H9 (cell line): Measurements from ENCODE around the gene HNF4A. TPM values are rescaled to one million over a fixed set of nuclear protein-coding genes. Genes with fewer than 3 reads are reported as not detected.

Experiments used
- DNase-seq: peaks from one replicate; pipeline ENCODE4 v3.0.0-alpha.2; 2017
- H2AFZ ChIP-seq: one replicate; pipeline ENCODE4 v1.6.1; 2013; ENCODE audit warnings: mild to moderate bottlenecking, low read length, control low read depth, moderate library complexity
- H2AK5ac ChIP-seq: 2 replicates; pipeline ENCODE4 v1.6.1; 2013; ENCODE audit warnings: low read length, control low read depth, mixed read lengths; ENCODE audit not compliant: insufficient read length
- H2BK120ac ChIP-seq: one replicate; pipeline ENCODE4 v1.6.1; 2013; ENCODE audit warnings: low read depth, mild to moderate bottlenecking, low read length, control low read depth, inconsistent platforms; ENCODE audit not compliant: poor library complexity, severe bottlenecking
- H2BK12ac ChIP-seq: 2 replicates; pipeline ENCODE4 v1.6.1; 2013; ENCODE audit warnings: low read length, control low read depth, mixed read lengths, low read depth; ENCODE audit not compliant: insufficient read length
- H2BK15ac ChIP-seq: 2 replicates; pipeline ENCODE4 v1.6.1; 2013; ENCODE audit warnings: low read depth, low read length, control low read depth
- H2BK20ac ChIP-seq: one replicate; pipeline ENCODE4 v1.6.1; 2013; ENCODE audit warnings: low read depth, mild to moderate bottlenecking, low read length, control low read depth, inconsistent platforms; ENCODE audit not compliant: poor library complexity, severe bottlenecking
- H2BK5ac ChIP-seq: 2 replicates; pipeline ENCODE4 v1.6.1; 2013; ENCODE audit warnings: low read length, control low read depth, mixed read lengths; ENCODE audit not compliant: insufficient read length
- H3K14ac ChIP-seq: 2 replicates; pipeline ENCODE4 v1.6.1; 2013; ENCODE audit warnings: low read length, control low read depth; ENCODE audit not compliant: insufficient read depth
- H3K18ac ChIP-seq: 2 replicates; pipeline ENCODE4 v1.6.1; 2013; ENCODE audit warnings: low read depth, mild to moderate bottlenecking, mixed read lengths, low read length, control low read depth; ENCODE audit not compliant: insufficient read length
- H3K23ac ChIP-seq: 2 replicates; pipeline ENCODE4 v1.6.1; 2013; ENCODE audit warnings: low read length, control low read depth, mixed read lengths, low read depth; ENCODE audit not compliant: insufficient read length
- H3K23me2 ChIP-seq: 2 replicates; pipeline ENCODE4 v1.6.1; 2013; ENCODE audit warnings: low read depth, mild to moderate bottlenecking, mixed read lengths, low read length, control low read depth; ENCODE audit not compliant: insufficient read length, poor library complexity, severe bottlenecking
- H3K27ac ChIP-seq: 2 replicates; pipeline ENCODE4 v1.5.1; 2013; ENCODE audit warnings: low read length, control low read depth, mixed read lengths, low read depth; ENCODE audit not compliant: insufficient read length
- H3K27me3 ChIP-seq: 2 replicates; pipeline ENCODE4 v1.6.1; 2013; ENCODE audit warnings: low read length, control low read depth, inconsistent platforms; ENCODE audit not compliant: insufficient read depth
- H3K4ac ChIP-seq: 2 replicates; pipeline ENCODE4 v1.6.1; 2013; ENCODE audit warnings: low read depth, mild to moderate bottlenecking, control low read depth, inconsistent platforms, low read length, moderate library complexity
- H3K4me1 ChIP-seq: 2 replicates; pipeline ENCODE4 v1.6.1; 2013; ENCODE audit warnings: low read length, control low read depth, inconsistent platforms; ENCODE audit not compliant: insufficient read depth
- H3K4me2 ChIP-seq: 2 replicates; pipeline ENCODE4 v1.6.1; 2013; ENCODE audit warnings: low read length, control low read depth, mixed read lengths; ENCODE audit not compliant: insufficient read length, insufficient read depth
- H3K56ac ChIP-seq: 2 replicates; pipeline ENCODE4 v1.6.1; 2013; ENCODE audit warnings: low read depth, mild to moderate bottlenecking, mixed read lengths, low read length, control low read depth; ENCODE audit not compliant: insufficient read length
- H3K79me1 ChIP-seq: 2 replicates; pipeline ENCODE4 v1.6.1; 2013; ENCODE audit warnings: low read depth, mild to moderate bottlenecking, moderate library complexity, low read length, control low read depth, inconsistent platforms; ENCODE audit not compliant: insufficient read depth, poor library complexity, severe bottlenecking
- H3K79me2 ChIP-seq: 2 replicates; pipeline ENCODE4 v1.6.1; 2013; ENCODE audit warnings: low read length, control low read depth, inconsistent platforms; ENCODE audit not compliant: insufficient read depth
- H3K9ac ChIP-seq: 2 replicates; pipeline ENCODE4 v1.6.1; 2013; ENCODE audit warnings: low read length, control low read depth, mixed read lengths; ENCODE audit not compliant: insufficient read length; ENCODE audit errors: extremely low read depth
- H3K9me3 ChIP-seq: one replicate; pipeline ENCODE4 v1.6.1; 2013; ENCODE audit warnings: low read depth, low read length, inconsistent platforms; ENCODE audit not compliant: control insufficient read depth
- H3T11ph ChIP-seq: one replicate; pipeline ENCODE4 v1.6.1; 2013; ENCODE audit warnings: mild to moderate bottlenecking, low read length, control low read depth, inconsistent platforms
- H4K20me1 ChIP-seq: one replicate; pipeline ENCODE4 v1.6.1; 2013; ENCODE audit not compliant: control insufficient read depth, insufficient read length, insufficient read depth
- H4K5ac ChIP-seq: 2 replicates; pipeline ENCODE4 v1.6.1; 2013; ENCODE audit warnings: low read depth, mild to moderate bottlenecking, mixed read lengths, low read length, control low read depth; ENCODE audit not compliant: insufficient read length
- H4K8ac ChIP-seq: replicated peaks from 2 replicates; pipeline ENCODE4 v1.6.1; 2013; ENCODE audit warnings: low read length, control low read depth, mixed read lengths, low read depth; ENCODE audit not compliant: insufficient read length
- H4K91ac ChIP-seq: 2 replicates; pipeline ENCODE4 v1.6.1; 2013; ENCODE audit warnings: low read depth, mild to moderate bottlenecking, moderate library complexity, mixed read lengths, low read length, control low read depth; ENCODE audit not compliant: insufficient read length
- H3K27ac Mint-ChIP-seq, 3 experiments: 2 replicates in 2 of 3; 3 replicates in 1 of 3; pipeline ENCODE4 v1.8.0; 2020 to 2021; ENCODE audit warnings: mixed read lengths in 3 of 3, mild to moderate bottlenecking in 1 of 3, moderate library complexity in 1 of 3
- H3K27me3 Mint-ChIP-seq: 2 replicates; pipeline ENCODE4 v1.8.0; 2021; ENCODE audit warnings: low read depth, mild to moderate bottlenecking, moderate library complexity, mixed read lengths
- H3K36me3 Mint-ChIP-seq, 3 experiments: 2 replicates in 2 of 3; 3 replicates in 1 of 3; pipeline ENCODE4 v1.8.0; 2020 to 2021; ENCODE audit warnings: low read depth in 3 of 3, mixed read lengths in 3 of 3; ENCODE audit not compliant: insufficient read depth in 1 of 3
- H3K4me1 Mint-ChIP-seq, 2 experiments: 2 replicates each; pipeline ENCODE4 v1.8.0; 2020; ENCODE audit warnings: mixed read lengths in 2 of 2
- H3K4me3 Mint-ChIP-seq, 2 experiments: 2 replicates in 1 of 2; 3 replicates in 1 of 2; pipeline ENCODE4 v1.8.0; 2020 to 2021; ENCODE audit warnings: mild to moderate bottlenecking in 2 of 2, mixed read lengths in 2 of 2, moderate library complexity in 1 of 2
- H3K9me3 Mint-ChIP-seq, 2 experiments: 2 replicates in 1 of 2; 3 replicates in 1 of 2; pipeline ENCODE4 v1.8.0; 2020; ENCODE audit warnings: mild to moderate bottlenecking in 2 of 2, mixed read lengths in 2 of 2, moderate library complexity in 1 of 2
- WGBS: extraction: QIAGEN DNeasy Blood & Tissue Kit; methylation state at CpG from one replicate; pipeline ENCODE4 v1.1.7; 2013; ENCODE audit warnings: missing lambda C conversion rate, low lambda C conversion rate, mixed read lengths; ENCODE audit not compliant: insufficient read length; ENCODE audit errors: extremely low coverage; 5-methylcytosine and 5-hydroxymethylcytosine counted together
- total RNA-seq: library from RNA; stranded (reverse); gene quantifications from 2 replicates; pipeline ENCODE4 v1.2.1, GENCODE V29; 2021
- TF ChIP-seq, protein P1 (sequence below): fragments of 200-600 bp; sonication (generic); conservative IDR thresholded peaks from 3 replicates; pipeline ENCODE4 v1.8.0; 2021; ENCODE audit warnings: antibody characterized with exemption, mild to moderate bottlenecking

The HNF4A gene
- total RNA-seq, 1 experiment from 2014 or later, result not detected

GRCh38 chr20:44364780-44365179, 9.3 kb downstream of the HNF4A start:
- Histone ChIP-seq H4K20me1 (no peaks in the 10 kb centered on the region), H3K14ac (no peak overlapping the region), H3K4me2 (no peak overlapping the region), H3K9me3 (no peaks in the 10 kb centered on the region), H2BK20ac (no peak overlapping the region), H3K4me1 (no peaks in the 10 kb centered on the region), H3K23ac (no peak overlapping the region), H2BK120ac (no peak overlapping the region), H3K9ac (no peak overlapping the region), H3K23me2 (no peaks in the 10 kb centered on the region), H3K27me3 (no peaks in the 10 kb centered on the region), H2AK5ac (no peak overlapping the region), H2BK5ac (no peak overlapping the region), H3K79me2 (no peaks in the 10 kb centered on the region), H3K79me1 (no peaks in the 10 kb centered on the region), H3K18ac (no peak overlapping the region), H2AFZ (no peak overlapping the region), H3K27ac (no peak overlapping the region), H3K4ac (no peak overlapping the region), H3K56ac (no peak overlapping the region), H3T11ph (no peak overlapping the region), H4K8ac (no peak overlapping the region), H2BK15ac (no peak overlapping the region), H4K91ac (no peak overlapping the region), H4K5ac (no peak overlapping the region), H2BK12ac (no peak overlapping the region)
- no peaks in the 10 kb centered on the region; a peak in 1 of 5 replicates for H3K9me3 Mint-ChIP-seq
- no peaks in the 10 kb centered on the region; the same call in 1 of the 2 replicates for H3K27me3 Mint-ChIP-seq
- no peak overlapping the region for H3K27ac Mint-ChIP-seq
- no peak for DNase-seq
- no peak overlapping the region for H3K4me3 Mint-ChIP-seq
- TF ChIP-seq, protein P1, sequence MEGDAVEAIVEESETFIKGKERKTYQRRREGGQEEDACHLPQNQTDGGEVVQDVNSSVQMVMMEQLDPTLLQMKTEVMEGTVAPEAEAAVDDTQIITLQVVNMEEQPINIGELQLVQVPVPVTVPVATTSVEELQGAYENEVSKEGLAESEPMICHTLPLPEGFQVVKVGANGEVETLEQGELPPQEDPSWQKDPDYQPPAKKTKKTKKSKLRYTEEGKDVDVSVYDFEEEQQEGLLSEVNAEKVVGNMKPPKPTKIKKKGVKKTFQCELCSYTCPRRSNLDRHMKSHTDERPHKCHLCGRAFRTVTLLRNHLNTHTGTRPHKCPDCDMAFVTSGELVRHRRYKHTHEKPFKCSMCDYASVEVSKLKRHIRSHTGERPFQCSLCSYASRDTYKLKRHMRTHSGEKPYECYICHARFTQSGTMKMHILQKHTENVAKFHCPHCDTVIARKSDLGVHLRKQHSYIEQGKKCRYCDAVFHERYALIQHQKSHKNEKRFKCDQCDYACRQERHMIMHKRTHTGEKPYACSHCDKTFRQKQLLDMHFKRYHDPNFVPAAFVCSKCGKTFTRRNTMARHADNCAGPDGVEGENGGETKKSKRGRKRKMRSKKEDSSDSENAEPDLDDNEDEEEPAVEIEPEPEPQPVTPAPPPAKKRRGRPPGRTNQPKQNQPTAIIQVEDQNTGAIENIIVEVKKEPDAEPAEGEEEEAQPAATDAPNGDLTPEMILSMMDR, result no peak
- H3K36me3 Mint-ChIP-seq, result no peaks in the 10 kb centered on the region
- WGBS, result no CpG with 5 or more reads among the region's 6 CpGs
- H3K4me1 Mint-ChIP-seq, result no peaks in the 10 kb centered on the region
